Right forelimb (tissue), 1 donor: ENCODE measurements around the gene CREB3L1.
"Not testable (repeated sequence)": the region's sequence is repeated elsewhere in the genome, so short reads cannot be mapped to it uniquely, and the experiment has no call there.

Experiments
- DNase-seq: peaks from one replicate; pipeline ENCODE4 v3.0.0-alpha.2; 2018

Gene CREB3L1

DNA sequence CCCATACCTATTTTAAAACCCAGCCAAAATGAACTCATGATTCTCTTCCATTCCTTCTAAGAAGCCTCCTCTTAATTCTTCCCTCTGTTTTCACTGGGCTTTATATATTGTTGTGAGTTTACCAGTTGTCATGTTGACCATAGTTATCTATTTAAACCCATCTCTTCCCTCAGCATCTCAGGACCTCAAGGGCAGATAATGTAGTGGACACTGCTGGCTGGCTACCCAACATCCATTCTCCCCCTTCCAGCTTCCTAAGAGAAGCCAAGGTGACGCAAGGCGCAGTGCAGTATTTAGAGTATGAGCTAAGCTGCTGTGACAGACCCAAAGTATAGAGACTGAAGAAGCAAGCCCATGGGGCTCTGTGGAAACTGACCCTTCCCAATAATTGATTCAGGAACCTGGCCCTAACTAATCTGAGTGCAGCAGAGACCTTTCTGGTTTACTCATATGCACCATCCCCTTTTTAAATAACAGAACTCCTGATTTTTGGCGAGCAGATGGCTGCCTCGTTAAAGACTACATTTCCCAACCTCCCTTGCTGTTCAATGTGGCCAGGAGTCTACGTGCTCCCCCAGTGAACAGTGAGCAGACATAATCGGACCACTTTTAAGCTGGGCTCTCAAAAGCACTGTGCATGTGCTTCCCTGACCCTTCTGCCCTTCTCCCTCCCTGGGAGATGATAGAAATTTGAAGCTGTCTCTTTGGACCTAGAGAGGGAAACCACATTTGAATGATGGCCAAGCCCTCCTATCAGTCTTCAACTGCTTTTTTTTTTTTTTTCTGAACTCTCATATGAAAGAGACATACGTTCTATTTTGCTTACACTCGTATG, 28.1 kb upstream of the CREB3L1 start:
- DNase-seq, result no peak

DNA sequence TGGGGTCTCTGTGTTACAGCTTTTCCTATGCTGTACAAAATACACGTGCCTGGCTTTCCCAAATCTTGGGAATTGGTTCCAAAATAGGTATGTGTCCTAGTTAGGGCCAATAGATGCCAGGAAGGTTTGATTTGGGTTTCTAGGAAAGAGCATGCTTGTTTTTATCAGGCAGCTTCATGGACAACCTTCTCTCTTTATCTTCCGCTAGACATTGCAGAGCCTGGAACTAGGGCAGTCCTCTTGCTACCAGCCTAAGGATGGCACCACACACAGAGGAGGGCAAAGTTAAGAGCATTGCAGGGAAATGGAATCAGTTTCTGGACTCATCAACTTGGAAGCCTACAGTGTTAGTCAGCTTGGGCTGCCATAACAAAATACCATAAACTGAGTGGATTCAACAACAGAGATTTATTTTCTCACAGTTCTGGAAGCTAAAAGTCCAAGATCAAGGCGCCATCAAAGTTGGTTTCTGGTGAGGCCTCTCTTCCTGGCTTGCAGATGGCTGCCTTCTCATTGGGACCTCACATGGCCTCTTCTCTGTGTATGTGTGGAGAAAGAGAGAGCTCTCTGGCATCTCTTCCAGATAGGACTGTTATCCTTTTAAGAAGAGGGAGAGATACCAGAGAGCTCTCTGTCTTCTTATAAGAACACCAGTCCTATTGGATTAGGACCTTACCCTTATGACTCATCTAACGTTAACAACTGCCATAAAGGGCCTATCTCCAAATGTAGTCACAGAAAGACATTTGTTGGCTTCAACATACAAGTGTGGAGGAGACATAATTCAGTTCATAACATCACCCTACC, 27.3 kb upstream of the CREB3L1 start:
- DNase-seq, result no peak

DNA sequence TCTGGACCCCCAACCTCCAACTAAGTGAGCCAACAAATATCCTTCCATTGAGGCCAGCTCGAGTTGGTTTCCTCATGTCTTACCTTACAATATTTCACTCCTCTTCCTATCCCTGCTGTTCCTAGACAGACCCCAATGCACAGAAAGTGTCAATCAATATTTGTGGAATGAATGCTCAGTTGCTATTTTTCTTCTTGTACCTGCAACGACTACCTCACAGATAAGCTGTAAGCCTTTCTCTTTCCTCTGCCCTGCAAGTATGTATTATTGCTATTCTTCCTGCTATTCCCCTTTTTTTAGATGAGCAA, 26.8 kb upstream of the CREB3L1 start:
- DNase-seq, result no peak

DNA sequence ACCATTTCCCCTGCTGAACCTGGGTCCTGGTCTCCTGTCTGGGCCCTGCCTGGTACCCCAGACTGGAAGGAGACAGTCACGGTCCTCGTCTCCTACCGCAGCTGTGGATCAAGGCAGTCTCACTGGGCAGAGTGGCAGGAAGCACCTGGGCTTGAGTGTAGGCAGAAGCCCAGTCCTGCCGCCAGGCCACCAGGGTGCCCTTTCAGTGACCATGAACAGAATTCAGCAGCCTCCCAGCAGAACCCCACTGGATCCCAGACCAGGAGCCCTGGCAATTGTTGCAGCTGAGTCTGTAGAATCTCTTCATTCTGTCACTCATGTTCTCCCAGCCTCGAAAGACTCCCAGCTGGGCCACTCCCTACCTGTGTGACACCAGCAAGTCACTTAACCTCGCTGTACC, 25.5 kb upstream of the CREB3L1 start:
- no peak for DNase-seq

DNA sequence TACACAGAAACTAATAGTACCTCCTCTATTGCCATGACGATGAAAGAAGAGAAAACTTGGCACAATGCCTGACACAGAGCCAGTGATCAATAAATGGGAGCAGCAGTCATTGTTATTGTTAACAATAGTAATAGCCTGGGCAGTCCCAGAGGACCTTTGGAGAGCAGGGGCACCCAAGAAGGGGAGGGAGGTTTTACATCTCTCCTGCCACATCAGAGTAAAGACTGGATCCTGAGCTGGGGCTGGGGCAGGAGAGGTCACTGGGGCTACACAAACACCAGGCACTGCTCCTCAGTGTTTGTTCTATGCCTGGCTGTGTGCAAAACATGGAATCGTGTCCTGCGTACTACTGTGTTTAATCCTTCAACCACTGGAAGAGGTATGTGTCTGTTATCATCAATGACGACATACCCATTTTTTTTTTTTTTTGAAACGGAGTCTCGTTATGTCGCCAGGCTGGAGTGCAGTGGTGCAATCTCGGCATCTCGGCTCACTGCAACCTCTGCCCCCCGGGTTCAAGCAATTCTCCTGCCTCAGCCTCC, 25.0 kb upstream of the CREB3L1 start:
- no peak for DNase-seq

DNA sequence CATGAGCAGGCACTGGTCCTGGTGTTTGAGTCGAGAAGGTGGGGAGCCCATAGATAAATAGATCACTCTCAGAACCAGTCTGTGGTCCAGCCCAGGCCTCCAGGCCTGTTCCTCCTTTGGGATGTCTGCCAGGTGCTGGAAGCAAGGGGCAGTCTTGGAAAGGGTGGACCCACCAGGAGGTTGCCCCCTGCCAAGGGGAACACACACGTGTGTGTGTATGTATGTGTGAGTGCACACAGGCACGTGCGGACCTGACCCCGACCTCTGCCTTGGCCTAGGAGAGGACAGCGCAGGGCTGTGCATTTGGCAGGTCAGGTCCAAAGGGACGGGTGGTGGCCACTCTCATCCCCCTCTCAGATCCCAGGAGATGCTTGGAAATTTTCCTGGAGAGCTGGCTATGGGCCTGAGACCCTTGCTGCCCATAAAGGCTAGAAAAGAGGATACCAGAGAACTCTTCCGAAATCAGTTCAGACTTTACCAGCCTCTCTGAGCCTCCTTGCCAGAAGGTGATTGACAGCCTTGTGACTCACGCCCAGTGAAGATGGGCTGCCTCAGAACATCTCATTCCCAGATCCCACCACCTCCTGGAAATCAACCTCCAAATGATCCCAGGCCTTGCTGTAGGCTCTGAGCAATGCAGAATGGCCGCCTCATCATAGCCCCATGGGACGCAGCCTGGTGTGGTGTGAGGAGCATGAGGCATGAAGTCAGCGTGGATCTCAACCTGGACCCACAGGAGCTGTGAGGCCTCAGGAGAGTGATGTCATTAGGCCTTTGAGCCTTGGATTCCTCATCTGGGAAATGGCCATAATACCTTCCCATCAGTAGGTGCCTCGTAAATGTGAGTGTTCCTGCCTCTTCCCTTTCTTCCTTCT, 24.0 kb upstream of the CREB3L1 start:
- no peak for DNase-seq

DNA sequence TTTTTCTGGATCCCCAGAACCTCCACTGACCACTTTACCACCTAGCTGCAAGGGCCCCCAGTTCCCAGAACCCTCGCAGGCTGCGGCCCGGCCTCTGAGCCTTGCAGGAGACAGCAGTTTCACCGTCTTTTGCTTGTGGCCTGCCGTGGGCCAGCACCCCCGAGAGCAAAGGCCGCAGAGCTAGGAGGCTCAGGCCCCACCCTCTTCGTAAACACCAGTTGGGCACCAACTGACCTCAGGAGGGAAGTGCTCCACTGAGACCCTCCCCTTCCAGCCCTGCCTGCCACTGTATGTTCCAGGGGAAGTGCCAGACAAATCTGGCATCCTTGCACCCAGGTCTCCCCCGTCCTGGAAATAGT, 23.4 kb upstream of the CREB3L1 start:
- no peak for DNase-seq

DNA sequence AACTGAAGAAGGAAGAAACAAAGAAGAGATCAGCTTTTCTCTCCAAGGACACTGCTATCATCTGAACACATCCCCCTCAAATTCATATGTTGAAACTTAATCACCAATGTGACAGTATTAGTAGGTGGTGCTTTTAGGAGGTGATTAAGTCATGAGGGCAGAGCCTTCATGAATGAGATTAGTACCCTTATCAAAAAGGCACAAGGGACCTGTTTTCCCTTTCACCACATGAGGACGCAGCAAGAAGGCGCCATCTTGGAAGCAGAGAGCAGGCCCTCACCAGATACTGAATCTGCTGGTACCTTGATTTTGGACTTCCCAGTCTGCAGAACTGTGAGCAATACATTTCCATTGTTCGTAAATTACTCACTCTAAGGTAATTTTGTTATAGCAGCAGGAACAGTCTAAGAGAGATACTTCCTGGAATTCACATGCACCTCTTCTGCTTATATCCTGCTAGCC, 20.9 kb upstream of the CREB3L1 start:
- no peak for DNase-seq

DNA sequence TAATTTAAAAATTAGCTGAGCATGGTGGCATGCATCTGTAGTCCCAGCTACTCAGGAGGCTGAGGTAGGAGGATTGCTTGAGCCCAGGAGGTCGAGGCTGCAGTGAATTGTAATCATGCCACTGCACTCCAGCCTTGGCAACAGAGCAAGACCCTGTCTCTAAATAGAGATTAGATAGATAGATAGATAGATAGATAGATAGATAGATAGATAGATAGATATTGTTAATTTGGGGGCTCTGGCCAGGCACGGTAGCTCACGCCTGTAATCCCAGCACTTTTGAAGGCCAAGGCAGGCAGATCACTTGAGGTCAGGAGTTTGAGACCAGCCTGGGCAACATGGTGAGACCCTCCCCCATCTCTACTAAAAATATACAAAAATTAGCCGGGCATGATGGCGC, 18.1 kb upstream of the CREB3L1 start:
- not testable (repeated sequence) for DNase-seq

DNA sequence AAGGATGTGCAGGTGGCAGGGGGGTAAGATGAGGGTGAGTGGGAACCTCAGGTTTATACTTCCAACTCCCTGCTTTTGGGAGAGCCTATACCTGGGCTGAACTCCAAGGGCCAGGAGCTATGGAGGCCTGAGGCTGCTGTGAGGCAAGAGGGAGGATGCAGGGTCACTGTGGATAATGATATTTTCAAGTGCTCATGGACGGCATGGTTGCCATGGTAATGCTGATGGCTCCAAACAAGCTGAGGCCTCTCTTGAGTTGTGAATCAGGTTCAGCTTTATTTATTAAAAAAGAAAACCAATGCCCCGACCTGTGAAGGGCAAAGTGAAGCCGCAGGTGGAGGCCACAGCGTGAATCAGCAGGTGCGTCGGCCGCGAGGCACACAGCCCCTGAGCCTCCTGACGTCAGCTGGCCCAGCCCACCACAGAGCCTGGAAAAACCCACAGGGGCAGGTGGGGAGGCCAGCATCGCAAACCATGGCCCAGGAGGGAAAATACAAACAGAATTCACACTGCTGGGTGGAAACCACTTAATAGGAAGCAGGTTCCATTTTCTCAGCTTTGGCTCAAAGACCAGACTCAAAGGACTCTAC, 17.4 kb upstream of the CREB3L1 start:
- no peak for DNase-seq

DNA sequence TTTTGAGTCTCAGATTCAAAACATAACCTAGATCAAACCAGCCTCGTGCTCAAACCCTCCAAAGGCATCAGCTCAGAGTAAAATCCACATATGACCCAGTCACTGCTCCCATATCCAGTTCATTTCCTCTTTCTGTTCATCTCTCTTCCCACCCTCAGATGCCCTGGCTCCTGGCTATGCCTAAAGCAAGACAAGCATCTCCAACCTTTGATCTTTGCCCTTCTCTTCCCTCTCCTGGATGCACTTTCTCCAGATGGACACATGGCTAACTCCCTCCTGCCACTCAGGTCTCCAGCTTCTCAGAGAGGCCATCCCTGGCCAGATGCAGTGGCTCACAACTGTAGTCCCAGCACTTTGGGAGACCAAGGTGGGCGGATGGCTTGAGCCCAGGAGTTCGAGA, 14.3 kb upstream of the CREB3L1 start:
- no peak for DNase-seq

DNA sequence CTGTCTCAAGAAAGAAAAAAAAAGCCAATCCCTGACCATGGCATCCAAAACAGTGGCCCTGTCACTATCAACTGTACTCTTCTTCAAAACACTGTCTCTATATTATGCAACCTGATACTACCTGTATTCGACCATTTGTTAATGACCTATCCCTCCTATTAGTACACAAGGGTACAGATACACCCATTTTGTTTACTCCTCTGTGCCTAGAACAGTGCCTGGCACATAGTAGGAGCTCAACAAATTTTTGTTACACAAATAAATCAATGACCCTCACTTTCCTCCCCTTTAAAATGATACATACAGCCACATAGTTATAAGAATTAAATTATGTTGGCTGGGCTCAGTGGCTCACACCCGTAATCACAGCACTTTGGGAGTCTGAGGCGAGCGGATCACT, 13.4 kb upstream of the CREB3L1 start:
- DNase-seq, result no peak

DNA sequence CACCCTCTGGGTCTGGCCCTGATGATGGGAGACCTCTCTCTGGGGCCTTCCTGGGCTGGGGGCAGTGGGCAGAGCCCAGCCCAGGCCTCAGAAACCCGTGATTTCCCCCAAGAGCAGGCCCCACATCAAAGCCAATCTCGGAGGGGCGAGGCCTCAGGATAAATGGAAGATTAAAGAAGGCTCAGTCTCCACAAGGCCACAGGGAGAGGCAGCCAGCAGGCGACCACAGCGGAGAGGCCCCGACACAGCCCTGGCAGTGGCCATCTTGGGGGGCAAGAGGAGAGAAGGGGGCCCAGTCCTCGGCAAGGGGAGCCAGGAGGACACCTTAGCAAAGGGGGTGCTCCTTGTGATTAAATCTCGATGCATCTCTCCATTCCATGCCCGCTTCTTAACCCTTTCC, 12.5 kb upstream of the CREB3L1 start:
- DNase-seq, result no peak

DNA sequence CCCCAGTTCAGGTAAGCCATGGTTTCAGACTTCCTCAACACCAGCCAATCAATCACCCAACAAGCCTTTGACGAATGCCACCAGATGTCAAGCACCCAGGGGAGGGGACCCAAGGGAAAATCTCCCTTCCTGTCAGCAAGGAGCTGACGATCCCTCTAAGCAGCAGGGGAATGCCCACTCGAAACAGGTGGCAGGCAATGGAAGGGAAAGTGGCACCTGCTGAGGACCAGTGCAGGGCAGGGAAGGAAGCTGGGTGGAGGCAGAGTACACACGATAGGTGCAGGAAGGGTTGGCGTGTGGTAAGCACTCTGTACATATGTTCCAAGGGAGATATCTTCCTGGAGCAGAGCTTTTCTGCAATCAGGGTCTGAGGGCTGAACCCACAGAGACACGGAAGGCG, 11.7 kb upstream of the CREB3L1 start:
- DNase-seq, result no peak

DNA sequence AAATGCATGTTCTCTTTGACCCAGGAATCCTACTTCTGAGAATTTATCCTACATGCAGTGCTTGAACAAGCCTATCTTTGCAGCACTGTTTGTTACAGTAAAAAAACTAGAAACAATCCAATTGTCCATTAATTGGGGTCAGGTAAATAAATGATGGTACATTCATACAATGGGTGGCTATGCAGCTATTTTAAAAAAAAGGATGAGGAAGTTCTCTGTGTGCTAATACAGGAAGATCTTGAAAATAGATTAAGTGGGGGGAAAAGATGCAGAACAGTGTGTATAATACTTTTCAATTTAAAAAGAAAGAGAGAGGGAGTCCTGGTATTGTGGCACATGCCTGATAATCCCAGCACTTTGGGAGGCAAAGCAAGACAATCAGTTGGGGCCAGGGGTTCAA, 9.5 kb upstream of the CREB3L1 start:
- DNase-seq, result no peak

DNA sequence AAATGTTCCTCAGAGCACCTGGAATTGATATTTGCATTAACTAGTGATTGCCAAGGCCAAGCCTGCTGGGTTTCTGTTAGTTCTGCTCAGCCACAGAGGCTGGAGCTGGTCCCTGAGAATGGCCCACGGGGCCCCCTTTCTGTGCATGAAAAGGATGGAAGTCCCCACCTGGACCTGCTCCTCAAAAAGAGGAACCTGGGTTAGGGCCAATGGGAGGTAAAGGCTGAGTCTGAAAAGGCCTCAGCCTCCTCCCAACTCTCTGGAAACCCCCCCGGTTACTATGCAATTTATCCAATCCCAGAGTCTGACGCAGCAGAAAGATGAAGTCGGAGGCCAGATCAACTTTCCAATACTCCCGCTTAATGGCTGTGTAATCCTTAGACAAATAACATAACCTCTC, 6.8 kb upstream of the CREB3L1 start:
- no peak for DNase-seq

DNA sequence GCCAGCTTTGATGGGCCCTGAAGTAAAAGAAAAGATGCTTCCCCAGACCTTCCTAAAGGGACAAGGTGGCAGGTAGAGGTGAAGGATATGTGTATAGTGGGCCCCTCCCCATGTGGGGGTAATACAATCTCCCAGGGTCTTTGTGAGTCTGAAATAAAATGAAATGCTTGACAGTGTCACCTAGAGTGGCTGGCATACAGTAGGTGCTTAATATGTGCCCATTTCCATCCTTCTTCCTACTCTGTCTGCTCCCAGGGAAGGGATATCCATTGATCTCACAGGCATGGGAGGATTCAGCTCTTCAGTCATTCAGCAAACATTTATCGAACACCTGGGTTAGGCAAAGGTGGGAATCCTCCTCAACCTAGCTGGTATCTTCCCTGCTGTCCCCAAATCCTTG, 6.1 kb upstream of the CREB3L1 start:
- DNase-seq, result no peak

DNA sequence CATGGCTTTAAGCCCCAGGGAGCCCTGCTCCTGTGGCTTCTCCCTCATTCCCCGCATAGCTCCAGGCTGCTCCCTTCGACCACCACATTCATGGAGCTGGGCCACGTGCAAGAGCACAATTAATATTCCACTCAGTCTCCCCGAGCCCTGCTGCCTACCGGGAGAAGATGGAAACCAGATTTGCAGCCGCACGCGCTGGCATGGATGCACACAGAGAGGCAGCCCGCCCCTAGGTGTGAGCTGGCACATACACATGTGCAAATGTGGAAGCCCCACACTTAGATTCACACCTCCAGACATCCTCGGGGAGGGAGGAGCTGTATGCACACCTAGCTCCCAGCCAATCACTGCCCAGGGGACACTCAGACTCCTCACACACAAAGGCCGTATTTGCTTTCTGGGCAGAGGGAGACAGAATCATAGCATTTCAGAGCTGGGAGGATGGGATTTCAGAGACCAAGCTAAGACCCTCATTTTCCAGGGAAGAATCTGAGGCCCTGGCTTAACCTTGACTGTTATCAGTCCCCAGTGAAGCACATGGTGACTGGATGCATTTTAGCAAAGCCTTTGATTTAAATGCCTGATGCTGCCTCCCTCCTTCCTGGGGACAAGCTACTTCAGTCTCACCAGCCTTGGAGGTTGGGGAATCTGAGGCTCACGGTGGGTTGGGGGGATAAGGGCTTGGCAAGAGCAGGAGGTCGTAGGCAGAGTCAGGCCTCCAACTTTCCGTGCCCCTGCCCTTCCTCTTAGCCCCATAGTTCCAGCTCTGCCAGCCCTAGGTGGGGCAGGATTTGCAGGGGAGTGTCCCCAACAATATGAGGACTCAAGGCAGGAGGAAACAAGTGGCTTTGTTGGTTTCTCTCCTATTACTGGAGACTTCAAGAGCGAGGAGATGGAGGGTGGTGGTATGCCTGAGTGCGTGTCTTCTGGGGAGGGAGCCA, 5.3 kb upstream of the CREB3L1 start:
- DNase-seq, result no peak

DNA sequence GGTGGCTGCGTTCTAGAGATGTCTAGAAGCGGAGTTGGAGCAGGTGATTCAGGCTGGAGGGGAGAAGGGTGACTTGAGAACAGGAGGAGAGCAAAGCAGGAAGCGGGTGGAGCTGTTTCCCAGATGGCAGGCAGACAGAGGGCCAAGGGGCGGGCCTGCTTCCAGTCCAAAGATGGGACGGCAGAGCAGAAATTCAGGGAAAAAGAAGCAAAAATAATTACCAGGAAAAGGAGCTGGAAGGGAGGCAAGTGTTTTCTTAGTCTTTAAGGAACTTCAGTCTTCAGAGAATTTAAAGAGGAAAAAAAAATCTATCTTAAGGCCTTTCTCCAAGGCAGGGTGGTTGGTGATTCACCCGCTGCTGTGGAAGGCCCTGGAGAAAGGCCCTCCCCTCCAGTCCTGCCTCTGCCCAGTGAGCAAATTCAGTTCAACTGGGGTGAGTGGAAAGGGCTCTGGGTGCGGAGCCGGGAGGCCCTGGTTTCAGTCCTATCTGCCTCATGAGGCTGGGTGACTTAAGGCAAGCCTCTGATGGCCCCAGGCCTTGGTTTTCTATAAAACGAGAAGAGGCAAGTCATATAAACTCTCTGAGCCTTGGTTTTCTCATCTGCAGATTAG, 4.5 kb upstream of the CREB3L1 start:
- peak; percentile 86 for DNase-seq

DNA sequence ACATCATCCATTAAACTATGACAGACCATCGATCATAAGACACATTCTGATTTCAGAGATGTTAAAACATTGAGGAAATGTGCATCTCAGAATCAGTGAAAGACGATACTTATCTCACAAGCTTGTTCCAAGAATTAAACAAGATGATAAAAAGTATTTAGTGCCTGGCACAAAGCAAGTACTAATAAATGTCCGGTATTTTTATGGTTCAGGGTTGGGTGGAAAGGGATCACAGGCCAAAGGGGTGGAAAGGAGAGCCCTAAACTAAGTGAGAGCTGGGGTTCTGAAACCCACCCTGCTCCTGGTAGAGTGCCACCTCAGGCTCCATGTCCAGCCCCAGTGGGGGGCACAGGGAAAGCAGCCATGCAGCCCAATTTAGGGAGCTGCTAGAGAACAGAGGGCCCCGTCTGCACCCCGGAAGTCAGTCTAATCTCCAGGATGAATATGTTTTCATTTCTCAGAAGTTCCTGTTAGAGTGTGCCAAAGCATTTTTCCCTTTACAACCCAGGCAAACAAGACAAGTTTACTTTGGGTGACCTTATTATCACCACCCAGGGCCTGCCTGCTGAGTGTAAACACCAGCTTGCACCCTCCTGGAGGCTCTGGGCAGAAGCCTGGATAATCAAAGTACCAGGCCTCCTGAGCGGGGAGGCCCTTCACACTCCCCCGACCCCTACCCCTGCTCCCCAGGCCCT, 3.8 kb upstream of the CREB3L1 start:
- DNase-seq, result no peak
